ENCODE results near the gene MRPL45.
"Not testable (repeated sequence)": the region's sequence is repeated elsewhere in the genome, so short reads cannot be mapped to it uniquely, and the experiment has no call there.

- not testable (repeated sequence) for TF ChIP-seq CTCF (IDR thresholded peaks at IDR 0.05); NR3C1 (CRISPR knock-in tag; conservative IDR thresholded peaks at IDR 0.05; ENCODE audit: low read depth); USF2 (CRISPR knock-in tag; IDR thresholded peaks at IDR 0.05); GTF2I (CRISPR knock-in tag; conservative IDR thresholded peaks at IDR 0.05); ZBTB43 (CRISPR knock-in tag; IDR thresholded peaks at IDR 0.05); MYBL2 (CRISPR knock-in tag; IDR thresholded peaks at IDR 0.05); RELA (CRISPR knock-in tag; IDR thresholded peaks at IDR 0.05; ENCODE audit: borderline replicate concordance); ELF4 (CRISPR knock-in tag; IDR thresholded peaks at IDR 0.05; ENCODE audit: low read depth); ZNF232 (CRISPR knock-in tag; IDR thresholded peaks at IDR 0.05)
- TF ChIP-seq, protein P1, sequence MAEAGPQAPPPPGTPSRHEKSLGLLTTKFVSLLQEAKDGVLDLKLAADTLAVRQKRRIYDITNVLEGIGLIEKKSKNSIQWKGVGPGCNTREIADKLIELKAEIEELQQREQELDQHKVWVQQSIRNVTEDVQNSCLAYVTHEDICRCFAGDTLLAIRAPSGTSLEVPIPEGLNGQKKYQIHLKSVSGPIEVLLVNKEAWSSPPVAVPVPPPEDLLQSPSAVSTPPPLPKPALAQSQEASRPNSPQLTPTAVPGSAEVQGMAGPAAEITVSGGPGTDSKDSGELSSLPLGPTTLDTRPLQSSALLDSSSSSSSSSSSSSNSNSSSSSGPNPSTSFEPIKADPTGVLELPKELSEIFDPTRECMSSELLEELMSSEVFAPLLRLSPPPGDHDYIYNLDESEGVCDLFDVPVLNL (CRISPR knock-in tag; IDR thresholded peaks at IDR 0.05; ENCODE audit: borderline replicate concordance, low read depth) = not testable (repeated sequence)
- TF ChIP-seq, protein P2, sequence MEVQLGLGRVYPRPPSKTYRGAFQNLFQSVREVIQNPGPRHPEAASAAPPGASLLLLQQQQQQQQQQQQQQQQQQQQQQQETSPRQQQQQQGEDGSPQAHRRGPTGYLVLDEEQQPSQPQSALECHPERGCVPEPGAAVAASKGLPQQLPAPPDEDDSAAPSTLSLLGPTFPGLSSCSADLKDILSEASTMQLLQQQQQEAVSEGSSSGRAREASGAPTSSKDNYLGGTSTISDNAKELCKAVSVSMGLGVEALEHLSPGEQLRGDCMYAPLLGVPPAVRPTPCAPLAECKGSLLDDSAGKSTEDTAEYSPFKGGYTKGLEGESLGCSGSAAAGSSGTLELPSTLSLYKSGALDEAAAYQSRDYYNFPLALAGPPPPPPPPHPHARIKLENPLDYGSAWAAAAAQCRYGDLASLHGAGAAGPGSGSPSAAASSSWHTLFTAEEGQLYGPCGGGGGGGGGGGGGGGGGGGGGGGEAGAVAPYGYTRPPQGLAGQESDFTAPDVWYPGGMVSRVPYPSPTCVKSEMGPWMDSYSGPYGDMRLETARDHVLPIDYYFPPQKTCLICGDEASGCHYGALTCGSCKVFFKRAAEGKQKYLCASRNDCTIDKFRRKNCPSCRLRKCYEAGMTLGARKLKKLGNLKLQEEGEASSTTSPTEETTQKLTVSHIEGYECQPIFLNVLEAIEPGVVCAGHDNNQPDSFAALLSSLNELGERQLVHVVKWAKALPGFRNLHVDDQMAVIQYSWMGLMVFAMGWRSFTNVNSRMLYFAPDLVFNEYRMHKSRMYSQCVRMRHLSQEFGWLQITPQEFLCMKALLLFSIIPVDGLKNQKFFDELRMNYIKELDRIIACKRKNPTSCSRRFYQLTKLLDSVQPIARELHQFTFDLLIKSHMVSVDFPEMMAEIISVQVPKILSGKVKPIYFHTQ (CRISPR knock-in tag; IDR thresholded peaks at IDR 0.05) = not testable (repeated sequence)
Measured at GRCh38 chr17:38289760-38290159, 7.2 kb upstream of the MRPL45 start.
